ENCODE results near the gene SCARB1. TPM values are rescaled to one million over a fixed set of nuclear protein-coding genes. Genes with fewer than 3 reads are reported as not detected.
"Not testable (repeated sequence)": the region's sequence is repeated elsewhere in the genome, so short reads cannot be mapped to it uniquely, and the experiment has no call there.

Gene SCARB1
- total RNA-seq, 1 donor from 2014 or later, result 44.5 TPM

DNA sequence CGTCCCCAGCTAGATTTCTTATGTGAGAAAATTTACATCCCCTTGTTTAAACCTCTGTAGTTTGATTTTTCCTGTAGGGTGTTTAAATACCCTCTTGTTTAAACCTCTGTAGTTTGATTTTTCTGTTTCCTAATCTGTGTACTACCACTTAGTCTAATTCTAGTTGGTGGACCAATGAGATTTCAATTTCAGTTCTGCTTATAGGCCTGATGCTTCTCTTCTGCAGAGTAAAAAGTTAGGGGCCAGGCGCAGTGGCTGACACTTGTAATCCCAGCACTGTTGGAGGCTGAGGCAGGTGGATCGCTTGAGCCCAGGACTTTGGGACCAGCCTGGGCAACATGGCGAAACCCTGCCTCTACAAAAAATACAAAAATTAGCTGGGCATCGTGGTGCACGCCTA lies 39.3 kb upstream of the SCARB1 start:
- no peaks in the 10 kb centered on the region for H3K27me3 ChIP-seq (ENCODE audit: insufficient read depth, low read length)
- Mint-ChIP-seq H3K27ac (ENCODE audit: unreplicated experiment) (no peak overlapping the region), H3K4me1 (ENCODE audit: low read depth, unreplicated experiment) (peaks cover 15% of the 10 kb centered on the region), H3K36me3 (ENCODE audit: low read depth, unreplicated experiment) (no peaks in the 10 kb centered on the region), H3K27me3 (ENCODE audit: low read depth, unreplicated experiment) (peaks cover 6% of the 10 kb centered on the region), H3K9me3 (ENCODE audit: unreplicated experiment) (no peaks in the 10 kb centered on the region), H3K4me3 (ENCODE audit: unreplicated experiment) (no peak overlapping the region)
- no peaks in the 10 kb centered on the region for H3K79me2 ChIP-seq (ENCODE audit: insufficient read depth, low read length)
- H3K9me3 ChIP-seq (ENCODE audit: insufficient read depth, low read depth, low read length), result no peaks in the 10 kb centered on the region
- no peak overlapping the region for H3K9ac ChIP-seq (ENCODE audit: low read length)
- H3K4me1 ChIP-seq (ENCODE audit: insufficient read depth, low read length), result peaks cover 13% of the 10 kb centered on the region
- no peak overlapping the region for H3K4me2 ChIP-seq (ENCODE audit: low read length)
- no peaks in the 10 kb centered on the region for H3K36me3 ChIP-seq (ENCODE audit: insufficient read depth, low read length)
- no peak overlapping the region for H3K4me3 ChIP-seq (ENCODE audit: insufficient read depth, low read depth, low read length)
- DNase-seq (ENCODE audit: low read depth) (no peak), FAIRE-seq (no peak)
- no peak overlapping the region for H2AFZ ChIP-seq (ENCODE audit: low read depth, low read length)
- TF ChIP-seq, protein P1, sequence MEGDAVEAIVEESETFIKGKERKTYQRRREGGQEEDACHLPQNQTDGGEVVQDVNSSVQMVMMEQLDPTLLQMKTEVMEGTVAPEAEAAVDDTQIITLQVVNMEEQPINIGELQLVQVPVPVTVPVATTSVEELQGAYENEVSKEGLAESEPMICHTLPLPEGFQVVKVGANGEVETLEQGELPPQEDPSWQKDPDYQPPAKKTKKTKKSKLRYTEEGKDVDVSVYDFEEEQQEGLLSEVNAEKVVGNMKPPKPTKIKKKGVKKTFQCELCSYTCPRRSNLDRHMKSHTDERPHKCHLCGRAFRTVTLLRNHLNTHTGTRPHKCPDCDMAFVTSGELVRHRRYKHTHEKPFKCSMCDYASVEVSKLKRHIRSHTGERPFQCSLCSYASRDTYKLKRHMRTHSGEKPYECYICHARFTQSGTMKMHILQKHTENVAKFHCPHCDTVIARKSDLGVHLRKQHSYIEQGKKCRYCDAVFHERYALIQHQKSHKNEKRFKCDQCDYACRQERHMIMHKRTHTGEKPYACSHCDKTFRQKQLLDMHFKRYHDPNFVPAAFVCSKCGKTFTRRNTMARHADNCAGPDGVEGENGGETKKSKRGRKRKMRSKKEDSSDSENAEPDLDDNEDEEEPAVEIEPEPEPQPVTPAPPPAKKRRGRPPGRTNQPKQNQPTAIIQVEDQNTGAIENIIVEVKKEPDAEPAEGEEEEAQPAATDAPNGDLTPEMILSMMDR (IDR thresholded peaks at IDR 0.05; ENCODE audit: insufficient read depth, low read depth, low read length), result no peak
- no peak for TF ChIP-seq EZH2 (IDR thresholded peaks at IDR 0.05; ENCODE audit: insufficient read depth, low read length)
- no peak overlapping the region for H3K27ac ChIP-seq (ENCODE audit: low read depth, low read length)
- H4K20me1 ChIP-seq (ENCODE audit: insufficient read depth, low read length), result peaks cover 18% of the 10 kb centered on the region

DNA sequence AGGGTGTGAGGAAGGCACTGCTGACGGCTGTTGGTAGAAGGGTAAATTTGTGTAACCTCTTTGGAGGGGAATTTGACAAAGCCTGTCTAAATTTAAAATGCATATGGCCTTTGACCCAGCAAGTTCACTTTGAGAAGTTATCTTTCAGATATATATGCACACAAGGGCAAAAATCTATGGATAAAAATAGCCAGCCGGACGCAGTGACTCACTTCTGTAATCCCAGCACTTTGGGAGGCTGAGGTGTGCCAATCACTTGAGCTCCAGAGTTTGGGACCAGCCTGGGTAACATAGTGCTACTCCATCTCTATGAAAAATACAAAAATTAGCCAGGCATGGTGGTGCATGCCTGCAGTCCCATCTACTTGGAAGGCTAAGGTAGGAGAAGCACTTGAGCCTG lies 37.3 kb upstream of the SCARB1 start:
- no peak overlapping the region for H3K4me3 Mint-ChIP-seq (ENCODE audit: unreplicated experiment)
- DNase-seq (ENCODE audit: low read depth) (no peak), FAIRE-seq (no peak)
- Histone ChIP-seq H3K36me3 (ENCODE audit: insufficient read depth, low read length) (no peaks in the 10 kb centered on the region), H3K4me2 (ENCODE audit: low read length) (no peak overlapping the region), H4K20me1 (ENCODE audit: insufficient read depth, low read length) (peaks cover 25% of the 10 kb centered on the region), H3K9ac (ENCODE audit: low read length) (no peak overlapping the region), H3K9me3 (ENCODE audit: insufficient read depth, low read depth, low read length) (no peaks in the 10 kb centered on the region), H3K27me3 (ENCODE audit: insufficient read depth, low read length) (no peaks in the 10 kb centered on the region), H3K27ac (ENCODE audit: low read depth, low read length) (no peak overlapping the region), H3K79me2 (ENCODE audit: insufficient read depth, low read length) (no peaks in the 10 kb centered on the region), H2AFZ (ENCODE audit: low read depth, low read length) (no peak overlapping the region), H3K4me1 (ENCODE audit: insufficient read depth, low read length) (peaks cover 10% of the 10 kb centered on the region), H3K4me3 (ENCODE audit: insufficient read depth, low read depth, low read length) (no peak overlapping the region)
- no peak overlapping the region for H3K27ac Mint-ChIP-seq (ENCODE audit: unreplicated experiment)
- peaks cover 8% of the 10 kb centered on the region for H3K27me3 Mint-ChIP-seq (ENCODE audit: low read depth, unreplicated experiment)
- TF ChIP-seq, protein P1 (IDR thresholded peaks at IDR 0.05; ENCODE audit: insufficient read depth, low read depth, low read length), result no peak
- TF ChIP-seq EZH2 (IDR thresholded peaks at IDR 0.05; ENCODE audit: insufficient read depth, low read length), result no peak
- H3K36me3 Mint-ChIP-seq (ENCODE audit: low read depth, unreplicated experiment), result peaks cover 4% of the 10 kb centered on the region
- H3K9me3 Mint-ChIP-seq (ENCODE audit: unreplicated experiment), result peaks cover 4% of the 10 kb centered on the region
- H3K4me1 Mint-ChIP-seq (ENCODE audit: low read depth, unreplicated experiment), result peaks cover 12% of the 10 kb centered on the region

DNA sequence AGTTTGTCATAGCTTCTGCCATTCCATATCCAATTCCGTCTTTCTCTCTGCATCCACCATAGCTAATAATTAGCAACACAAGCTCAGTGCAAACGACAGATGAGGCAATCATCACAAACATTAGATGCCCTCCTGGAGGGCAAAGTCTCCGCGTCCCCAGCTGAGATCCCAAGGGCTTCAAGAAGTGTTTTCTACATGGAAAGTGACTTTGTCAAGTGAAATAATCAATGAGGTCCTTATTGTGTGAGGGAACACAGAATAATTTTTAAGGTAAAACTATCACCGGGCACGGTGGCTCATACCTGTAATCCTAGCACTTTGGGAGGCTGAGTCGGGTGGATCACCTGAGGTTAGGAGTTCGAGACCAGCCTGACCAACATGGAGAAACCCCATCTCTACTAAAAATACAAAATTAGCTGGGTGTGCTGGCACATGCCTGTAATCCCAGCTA lies 36.7 kb upstream of the SCARB1 start:
- not testable (repeated sequence) for H3K4me3 ChIP-seq (ENCODE audit: insufficient read depth, low read depth, low read length); H3K4me1 Mint-ChIP-seq (ENCODE audit: low read depth, unreplicated experiment); H3K4me1 ChIP-seq (ENCODE audit: insufficient read depth, low read length); DNase-seq (ENCODE audit: low read depth); H3K27me3 ChIP-seq (ENCODE audit: insufficient read depth, low read length); H2AFZ ChIP-seq (ENCODE audit: low read depth, low read length); H3K27ac Mint-ChIP-seq (ENCODE audit: unreplicated experiment); H3K79me2 ChIP-seq (ENCODE audit: insufficient read depth, low read length); H3K9ac ChIP-seq (ENCODE audit: low read length); H3K9me3 ChIP-seq (ENCODE audit: insufficient read depth, low read depth, low read length); H3K36me3 ChIP-seq (ENCODE audit: insufficient read depth, low read length); H3K27ac ChIP-seq (ENCODE audit: low read depth, low read length); FAIRE-seq; H3K27me3 Mint-ChIP-seq (ENCODE audit: low read depth, unreplicated experiment); H3K9me3 Mint-ChIP-seq (ENCODE audit: unreplicated experiment); H3K4me2 ChIP-seq (ENCODE audit: low read length); H3K36me3 Mint-ChIP-seq (ENCODE audit: low read depth, unreplicated experiment)
- peaks cover 22% of the 10 kb centered on the region for H4K20me1 ChIP-seq (ENCODE audit: insufficient read depth, low read length)
- H3K4me3 Mint-ChIP-seq (ENCODE audit: unreplicated experiment), result peak overlapping the region; percentile 62

All from astrocyte (in vitro differentiated cells and primary cell).